Sigmoid colon (tissue), 3 donors: ENCODE results near the gene TIGAR.

ENCODE experiments used
- CTCF ChIP-seq, 4 experiments: fragments of 450-650 bp in 3 of 4; fragments of 200-600 bp in 1 of 4; IDR thresholded peaks; one replicate each; pipeline ENCODE4 v1.5.1; 2016 to 2019; ENCODE audit warnings: antibody characterized with exemption in 4 of 4, mild to moderate bottlenecking in 3 of 4, moderate library complexity in 2 of 4
- POLR2A ChIP-seq, 2 donors: fragments of 450-650 bp; IDR thresholded peaks; one replicate each; pipeline ENCODE4 v1.6.1; 2016; ENCODE audit warnings: antibody characterized with exemption in 2 of 2, mild to moderate bottlenecking in 2 of 2, moderate library complexity in 2 of 2

- no peak for TF ChIP-seq CTCF (IDR thresholded peaks at IDR 0.05)
- no peak for TF ChIP-seq POLR2A (IDR thresholded peaks at IDR 0.05)
These were observed 49.3 kb downstream of the TIGAR start for GRCh38 chr12:4370265-4370664.
